Lower leg skin (tissue), 4 donors: Measurements from ENCODE around the gene ENTPD6. TPM values are rescaled to one million over a fixed set of nuclear protein-coding genes. Genes with fewer than 3 reads are reported as not detected.

Experiments used
- DNase-seq, 2 donors: peaks; one replicate each; pipeline ENCODE4 v3.0.0-alpha.2; 2019; ENCODE audit warnings: low spot score in 2 of 2
- H3K4me3 ChIP-seq: fragments of 200-600 bp; sonication (generic); 2 replicates; pipeline ENCODE4 v1.5.1; 2017; ENCODE audit warnings: mild to moderate bottlenecking, low read depth; ENCODE audit not compliant: poor library complexity, severe bottlenecking
- CTCF ChIP-seq, 3 donors: fragments of 450-650 bp; IDR thresholded peaks; one replicate each; pipeline ENCODE4 v1.5.1; 2016; ENCODE audit warnings: antibody characterized with exemption in 3 of 3, mild to moderate bottlenecking in 3 of 3, moderate library complexity in 2 of 3
- POLR2A ChIP-seq, 2 donors: fragments of 450-650 bp; IDR thresholded peaks; one replicate each; pipeline ENCODE4 v1.6.1; 2016 to 2017; ENCODE audit warnings: antibody characterized with exemption in 2 of 2, mild to moderate bottlenecking in 1 of 2, moderate library complexity in 1 of 2
- WGBS, 2 donors: methylation state at CpG; one replicate each; pipeline ENCODE4 v1.1.5; 2018; 5-methylcytosine and 5-hydroxymethylcytosine counted together
- intact Hi-C: fragments of 100-400 bp; cut with DNase I; formaldehyde crosslinking; loops from one replicate; pipeline ENCODE4 v1.15.0; 2023; ENCODE audit warnings: low total_unique reads
- total RNA-seq, 4 donors: library from RNA; depleted of rRNA; stranded (reverse); fragments of >200 nt; gene quantifications; one replicate each; pipeline ENCODE4 v1.1.0, GENCODE V29; 2016

ENTPD6 gene
- total RNA-seq, 4 donors from 2014 or later = 37.5 to 59.7 (median 43.0) TPM

GRCh38 chr20:25251019-25251418 lies 55.5 kb downstream of the ENTPD6 start:
- TF ChIP-seq POLR2A (IDR thresholded peaks at IDR 0.05) (no peak), CTCF (IDR thresholded peaks at IDR 0.05) (no peak)
- 86 to 88% methylated on average over 9 of the region's 9 CpGs for WGBS, 2 donors
- intact Hi-C loops = no loop called here
- no peak overlapping the region for H3K4me3 ChIP-seq
- peak in 1 of 2 donors; percentile 36 for DNase-seq

- intact Hi-C loops = no loop called here
- TF ChIP-seq POLR2A (IDR thresholded peaks at IDR 0.05) (no peak), CTCF (IDR thresholded peaks at IDR 0.05) (no peak)
- WGBS, 2 donors = 64 to 71% methylated on average over 4 of the region's 4 CpGs
- H3K4me3 ChIP-seq = no peak overlapping the region
- DNase-seq = peak in 1 of 2 donors; percentile 17
Measured at GRCh38 chr20:25251558-25251957, 56.0 kb downstream of the ENTPD6 start.

DNA sequence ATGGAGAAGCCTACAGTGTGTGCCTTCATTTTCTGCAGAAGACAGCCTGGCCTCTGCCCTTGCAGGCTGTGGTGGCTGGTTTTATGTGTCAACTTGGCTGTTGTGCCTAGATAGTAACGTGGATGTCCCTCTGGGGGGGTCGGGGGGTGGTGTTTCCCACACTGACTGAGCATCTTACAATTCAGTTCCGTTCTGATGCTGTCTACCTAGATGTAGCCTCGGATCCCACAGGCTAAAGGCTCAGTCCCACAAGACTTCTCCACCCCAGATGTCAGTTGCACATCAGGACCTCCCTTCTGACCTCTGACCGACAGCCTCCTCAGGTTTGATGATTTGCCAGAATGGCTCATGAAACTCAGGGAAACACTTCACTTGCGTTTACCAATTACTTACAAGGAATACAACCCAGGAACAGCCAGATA lies 56.7 kb downstream of the ENTPD6 start:
- 81 to 84% methylated on average over 6 of the region's 6 CpGs for WGBS, 2 donors
- TF ChIP-seq CTCF (IDR thresholded peaks at IDR 0.05) (no peak), POLR2A (IDR thresholded peaks at IDR 0.05) (no peak)
- peak in 1 of 2 donors; percentile 71 for DNase-seq
- intact Hi-C loops = no loop called here
- H3K4me3 ChIP-seq = no peak overlapping the region

DNA sequence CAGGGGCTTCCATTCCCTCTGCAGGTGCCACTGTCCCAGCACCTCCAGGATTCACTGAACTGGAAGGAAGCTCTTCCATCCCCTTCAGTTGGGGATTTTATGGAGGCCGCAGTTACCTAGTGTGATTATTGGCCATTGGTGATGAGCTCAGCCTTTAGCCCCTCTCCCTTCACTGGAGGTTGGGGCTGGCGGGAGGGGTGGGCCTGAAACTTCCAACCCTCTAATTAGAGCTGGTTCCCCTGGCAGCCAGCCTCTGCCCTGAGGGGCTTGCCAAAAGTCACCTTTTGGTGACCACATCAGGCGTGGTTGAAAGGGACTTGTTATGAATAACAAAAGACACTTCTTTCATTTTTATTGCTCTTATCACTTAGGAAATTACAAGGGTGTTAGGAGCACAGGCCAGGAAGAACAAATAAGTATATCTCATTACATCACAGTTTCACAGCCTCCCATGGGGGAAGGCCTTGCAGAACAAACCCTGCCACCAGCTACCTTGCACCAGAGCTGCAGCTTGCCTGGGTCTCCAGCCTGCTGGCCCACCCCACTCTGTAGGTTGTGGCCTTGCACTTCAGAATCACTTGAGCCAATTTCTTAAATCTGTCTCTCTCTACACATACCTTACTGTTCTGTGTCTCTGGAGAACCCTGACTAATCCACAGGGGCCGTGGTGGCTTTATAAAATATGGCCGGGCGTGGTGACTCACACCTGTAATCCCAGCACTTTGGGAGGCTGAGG lies 57.3 kb downstream of the ENTPD6 start:
- DNase-seq = peak in 1 of 2 donors; percentile 67
- no peak for TF ChIP-seq POLR2A (IDR thresholded peaks at IDR 0.05)
- H3K4me3 ChIP-seq = no peak overlapping the region
- intact Hi-C loops = no loop called here
- WGBS, 2 donors = 70 to 72% methylated on average over 6 of the region's 6 CpGs

DNA sequence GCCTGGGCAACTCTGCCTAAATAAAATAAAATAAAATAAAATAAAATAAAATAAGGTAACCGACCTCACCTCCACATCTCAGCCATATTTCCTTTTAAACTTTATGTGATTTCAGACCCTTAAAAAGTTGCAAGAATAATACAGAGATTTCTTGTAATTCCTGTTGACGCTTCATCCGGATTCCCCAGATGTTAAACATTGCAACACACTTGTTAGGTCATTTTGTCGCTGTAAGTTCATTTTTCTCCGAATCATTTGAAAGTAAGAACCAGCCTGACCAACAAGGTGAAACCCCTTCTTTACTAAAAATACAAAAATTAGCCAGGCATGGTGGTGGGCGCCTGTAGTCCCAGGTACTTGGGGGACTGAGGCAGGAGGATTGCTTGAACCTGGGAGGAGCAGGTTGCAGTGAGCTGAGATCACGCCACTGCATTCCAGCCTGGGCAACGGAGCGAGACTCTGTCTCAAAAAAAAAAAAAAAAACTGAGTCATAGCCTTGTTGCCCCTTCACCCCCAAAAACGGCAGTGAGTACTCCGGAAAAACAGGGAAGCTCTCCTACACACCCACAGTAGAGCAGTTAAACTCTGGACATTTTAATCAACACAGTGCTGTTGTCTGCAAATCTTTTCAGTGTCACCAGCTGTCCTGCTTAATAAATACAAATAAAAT lies 58.2 kb downstream of the ENTPD6 start:
- 85 to 87% methylated on average over 11 of the region's 11 CpGs for WGBS, 2 donors
- no peak for TF ChIP-seq POLR2A (IDR thresholded peaks at IDR 0.05)
- TF ChIP-seq CTCF (IDR thresholded peaks at IDR 0.05) = no peak
- peak in 1 of 2 donors; percentile 25 for DNase-seq
- intact Hi-C loops = no loop called here
- H3K4me3 ChIP-seq = no peak overlapping the region

DNA sequence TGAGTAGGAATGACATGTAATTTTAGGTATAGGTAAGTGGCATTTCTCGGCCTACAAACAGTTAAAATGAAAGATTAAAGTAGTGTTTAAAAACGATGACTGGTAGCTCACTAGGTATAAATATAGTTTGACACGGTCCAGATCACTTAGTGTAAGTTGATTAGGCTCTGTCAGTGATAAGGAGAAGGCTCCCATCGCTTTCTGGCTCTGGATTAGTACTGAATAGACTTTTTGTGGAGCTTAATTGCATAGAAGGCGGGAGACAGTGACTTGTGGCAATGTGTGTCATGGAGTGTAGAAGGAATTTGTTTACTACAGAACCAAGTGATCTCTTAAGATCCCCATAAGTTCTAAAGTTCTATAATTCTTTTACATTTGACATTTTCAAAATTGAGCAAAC lies 59.1 kb downstream of the ENTPD6 start:
- TF ChIP-seq POLR2A (IDR thresholded peaks at IDR 0.05) (no peak), CTCF (IDR thresholded peaks at IDR 0.05) (no peak)
- DNase-seq = no peak
- intact Hi-C loops = no loop called here
- no peak overlapping the region for H3K4me3 ChIP-seq
- WGBS, 2 donors = 65% methylated on average over 5 of the region's 5 CpGs
